MCF 10A (cell line): ENCODE results near the gene ARL8B. TPM values are rescaled to one million over a fixed set of nuclear protein-coding genes. Genes with fewer than 3 reads are reported as not detected.

Experiments used
- BruUV-seq: library from RNA; stranded (reverse); fragments of 400-500 nt; replicated peaks from 2 replicates; lab custom pipeline; 2021; lab: Mats Ljungman, UMichigan
- CTCF ChIA-PET: fragments of 300-600 bp; sonication (Branson Sonifier 250); formaldehyde crosslinking; extraction: SDS; loops from one replicate; lab custom pipeline; 2021; ENCODE audit warnings: antibody characterized with exemption, inconsistent platforms; lab: Yijun Ruan, JAX
- POLR2A ChIA-PET: fragments of 300-600, 350-650 bp; sonication (Branson Sonifier 250); formaldehyde crosslinking; extraction: SDS; loops from one replicate; lab custom pipeline; 2020; ENCODE audit warnings: antibody characterized with exemption, inconsistent platforms; lab: Yijun Ruan, JAX
- DNase-seq: peaks from one replicate; pipeline ENCODE4 v3.0.0-alpha.2; 2018; ENCODE audit not compliant: unreplicated experiment
- H3K27ac Mint-ChIP-seq: one replicate; pipeline ENCODE4 v1.8.0; 2022; ENCODE audit warnings: mild to moderate bottlenecking, low read depth, mixed read lengths; ENCODE audit not compliant: unreplicated experiment
- H3K27me3 Mint-ChIP-seq: one replicate; pipeline ENCODE4 v1.8.0; 2022; ENCODE audit warnings: mixed read lengths; ENCODE audit not compliant: insufficient read depth, unreplicated experiment
- H3K36me3 Mint-ChIP-seq: one replicate; pipeline ENCODE4 v1.8.0; 2022; ENCODE audit warnings: mild to moderate bottlenecking, moderate library complexity, mixed read lengths; ENCODE audit not compliant: insufficient read depth, unreplicated experiment
- H3K4me1 Mint-ChIP-seq: one replicate; pipeline ENCODE4 v1.8.0; 2022; ENCODE audit warnings: mixed read lengths; ENCODE audit not compliant: insufficient read depth, unreplicated experiment
- H3K4me3 Mint-ChIP-seq: one replicate; pipeline ENCODE4 v1.8.0; 2022; ENCODE audit warnings: mild to moderate bottlenecking, moderate library complexity, mixed read lengths; ENCODE audit not compliant: unreplicated experiment
- H3K9me3 Mint-ChIP-seq: one replicate; pipeline ENCODE4 v1.8.0; 2022; ENCODE audit warnings: mixed read lengths; ENCODE audit not compliant: unreplicated experiment
- intact Hi-C: fragments of 100-400 bp; cut with micrococcal nuclease; formaldehyde crosslinking; loops from 2 replicates; pipeline ENCODE4 v1.14.1; 2022
- total RNA-seq: library from RNA; stranded (reverse); gene quantifications from 2 replicates; pipeline ENCODE4 v1.2.3, GENCODE V29; 2022
- TF ChIP-seq, protein P1 (sequence below): fragments of 200-600 bp; IDR thresholded peaks from one replicate; pipeline ENCODE4 v1.8.0; 2022; ENCODE audit warnings: antibody characterized with exemption, mild to moderate bottlenecking; ENCODE audit not compliant: unreplicated experiment

The ARL8B gene
- total RNA-seq, 1 experiment from 2014 or later, result 53.6 TPM

DNA sequence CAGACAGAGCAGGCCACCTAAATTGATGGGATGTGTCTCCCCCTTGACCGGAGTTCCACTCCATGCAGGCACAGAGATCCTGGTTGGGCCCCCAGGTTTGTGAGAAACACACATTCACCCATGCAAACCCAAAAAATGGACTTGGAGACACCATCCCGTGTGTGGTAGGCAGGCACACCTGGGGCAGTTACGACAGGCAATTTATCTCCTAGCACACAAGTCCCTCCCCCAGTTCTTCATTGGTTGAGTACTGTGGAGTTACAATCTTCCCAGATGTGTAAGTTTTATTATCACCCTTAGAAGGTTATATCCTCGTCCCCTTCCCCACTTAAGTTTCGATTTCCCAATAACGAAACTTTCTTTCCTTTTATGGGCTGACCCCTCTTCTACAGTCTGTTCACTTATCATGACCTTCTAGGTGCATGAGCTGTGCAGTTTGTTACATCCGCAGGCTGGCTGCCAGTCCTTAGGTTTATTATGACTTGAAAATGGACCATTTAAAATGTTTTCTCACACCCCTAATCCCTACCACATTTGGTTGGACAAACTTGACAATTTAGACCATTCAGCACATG, 27.3 kb downstream of the ARL8B start:
- Mint-ChIP-seq H3K27ac (no peak overlapping the region), H3K9me3 (peaks cover 7% of the 10 kb centered on the region), H3K36me3 (peaks cover 11% of the 10 kb centered on the region), H3K27me3 (no peaks in the 10 kb centered on the region), H3K4me1 (peaks cover 6% of the 10 kb centered on the region), H3K4me3 (no peak overlapping the region)
- no peak for DNase-seq
- TF ChIP-seq, protein P1, sequence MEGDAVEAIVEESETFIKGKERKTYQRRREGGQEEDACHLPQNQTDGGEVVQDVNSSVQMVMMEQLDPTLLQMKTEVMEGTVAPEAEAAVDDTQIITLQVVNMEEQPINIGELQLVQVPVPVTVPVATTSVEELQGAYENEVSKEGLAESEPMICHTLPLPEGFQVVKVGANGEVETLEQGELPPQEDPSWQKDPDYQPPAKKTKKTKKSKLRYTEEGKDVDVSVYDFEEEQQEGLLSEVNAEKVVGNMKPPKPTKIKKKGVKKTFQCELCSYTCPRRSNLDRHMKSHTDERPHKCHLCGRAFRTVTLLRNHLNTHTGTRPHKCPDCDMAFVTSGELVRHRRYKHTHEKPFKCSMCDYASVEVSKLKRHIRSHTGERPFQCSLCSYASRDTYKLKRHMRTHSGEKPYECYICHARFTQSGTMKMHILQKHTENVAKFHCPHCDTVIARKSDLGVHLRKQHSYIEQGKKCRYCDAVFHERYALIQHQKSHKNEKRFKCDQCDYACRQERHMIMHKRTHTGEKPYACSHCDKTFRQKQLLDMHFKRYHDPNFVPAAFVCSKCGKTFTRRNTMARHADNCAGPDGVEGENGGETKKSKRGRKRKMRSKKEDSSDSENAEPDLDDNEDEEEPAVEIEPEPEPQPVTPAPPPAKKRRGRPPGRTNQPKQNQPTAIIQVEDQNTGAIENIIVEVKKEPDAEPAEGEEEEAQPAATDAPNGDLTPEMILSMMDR, result no peak
- ChIA-PET CTCF (interaction anchor here (1.8 kb wide), 1 partner anchor 12 kb away, joined by 3 read pairs; no protein-coding TSS in a partner anchor), POLR2A (interaction anchor here (1.4 kb wide), 1 partner anchor 11 kb away, joined by 4 read pairs; no protein-coding TSS in a partner anchor)
- no TSS peak for BruUV-seq
- intact Hi-C loops, result no loop called here

DNA sequence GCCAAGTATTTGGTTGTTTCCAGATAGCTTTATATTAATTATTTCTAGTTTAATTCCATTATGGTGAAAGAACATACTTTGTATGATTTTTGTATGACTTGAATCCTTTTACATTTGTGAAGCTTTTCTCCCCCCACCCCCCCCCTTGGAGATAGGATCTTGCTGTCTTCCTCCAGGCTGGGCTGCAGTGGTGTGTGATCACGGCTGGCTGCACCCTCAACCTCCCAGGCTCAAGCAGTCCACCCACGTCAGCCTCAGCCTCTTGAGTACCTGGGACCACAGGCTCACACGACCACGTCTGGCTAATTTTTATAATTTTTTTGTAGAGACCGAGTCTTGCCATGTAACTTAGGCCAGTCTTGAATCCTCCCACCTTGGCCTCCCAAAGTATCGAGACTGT, 29.5 kb downstream of the ARL8B start:
- intact Hi-C loops, result no loop called here
- Mint-ChIP-seq H3K27ac (peak overlapping the region; percentile 59), H3K4me3 (no peak overlapping the region), H3K4me1 (peaks cover 6% of the 10 kb centered on the region), H3K9me3 (peaks cover 7% of the 10 kb centered on the region), H3K36me3 (peaks cover 4% of the 10 kb centered on the region), H3K27me3 (no peaks in the 10 kb centered on the region)
- no peak for DNase-seq
- no TSS peak for BruUV-seq
- ChIA-PET CTCF (interaction anchor here (0.6 to 1.2 kb wide), 4 partner anchors 13 to 97 kb away, joined by 3 to 8 read pairs (median 3); no protein-coding TSS in a partner anchor), POLR2A (interaction anchor here (1.0 to 1.7 kb wide), 2 partner anchors 29 to 44 kb away, joined by 3 to 5 read pairs; no protein-coding TSS in a partner anchor)
- TF ChIP-seq, protein P1, result no peak

DNA sequence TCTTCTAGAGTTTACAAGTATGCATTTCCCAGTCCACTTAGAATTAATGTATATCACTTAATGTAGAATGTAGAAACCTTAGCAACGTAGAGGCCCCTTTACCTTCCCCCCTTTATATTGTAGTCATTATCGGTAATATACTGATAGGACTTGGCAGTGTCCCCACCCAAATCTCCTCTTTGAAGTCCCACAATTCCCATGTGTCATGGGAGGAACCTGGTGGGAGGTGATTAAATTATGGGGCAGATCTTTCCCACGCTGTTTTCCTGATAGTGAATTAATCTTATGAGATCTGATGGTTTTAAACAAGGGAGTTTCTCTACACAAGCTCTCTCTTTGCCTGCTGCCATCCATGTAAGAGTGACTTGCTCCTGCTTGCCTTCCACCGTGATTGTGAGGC, 31.0 kb downstream of the ARL8B start:
- TF ChIP-seq, protein P1, result no peak
- Mint-ChIP-seq H3K9me3 (peaks cover 7% of the 10 kb centered on the region), H3K4me3 (no peak overlapping the region), H3K36me3 (peaks cover 5% of the 10 kb centered on the region), H3K4me1 (peaks cover 6% of the 10 kb centered on the region), H3K27me3 (no peaks in the 10 kb centered on the region), H3K27ac (peak overlapping the region; percentile 42)
- BruUV-seq, result no TSS peak
- CTCF ChIA-PET, result interaction anchor here (0.7 to 1.0 kb wide), 2 partner anchors 32 to 1830 kb away, joined by 3 read pairs; no protein-coding TSS in a partner anchor
- intact Hi-C loops, result no loop called here
- DNase-seq, result no peak
- POLR2A ChIA-PET, result interaction anchor here (1.7 kb wide), 1 partner anchor 30 kb away, joined by 5 read pairs; no protein-coding TSS in a partner anchor

DNA sequence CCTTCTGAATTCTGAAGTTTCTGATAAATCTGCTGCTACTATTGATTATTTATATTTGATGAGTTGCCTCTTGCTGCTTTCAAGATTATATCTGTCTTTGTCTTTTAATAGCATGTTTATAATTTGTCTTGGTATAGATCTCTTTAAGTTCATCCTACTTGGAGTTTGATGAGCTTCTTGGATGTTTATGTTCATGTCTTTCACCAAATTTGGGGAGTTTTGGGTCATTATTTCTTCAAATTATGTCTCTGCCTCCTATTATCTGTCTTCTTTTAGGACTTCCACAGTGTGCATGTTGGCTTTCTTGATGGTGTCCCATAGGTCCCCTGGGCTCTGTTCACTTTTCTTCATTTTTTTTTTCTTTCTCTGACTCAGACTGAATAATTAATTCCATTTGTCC, 33.1 kb downstream of the ARL8B start:
- DNase-seq, result no peak
- TF ChIP-seq, protein P1, result no peak
- Mint-ChIP-seq H3K36me3 (peaks cover 5% of the 10 kb centered on the region), H3K27me3 (no peaks in the 10 kb centered on the region), H3K27ac (no peak overlapping the region), H3K4me1 (no peaks in the 10 kb centered on the region), H3K4me3 (no peak overlapping the region), H3K9me3 (peaks cover 7% of the 10 kb centered on the region)
- CTCF ChIA-PET, result interaction anchor here (1.1 kb wide), 1 partner anchor 21 kb away, joined by 3 read pairs; no protein-coding TSS in a partner anchor
- no TSS peak for BruUV-seq
- intact Hi-C loops, result no loop called here
- POLR2A ChIA-PET, result interaction anchor here (0.8 kb wide), 1 partner anchor 32 kb away, joined by 3 read pairs; no protein-coding TSS in a partner anchor
